ENCODE results near the gene CAPN11.
"Not testable (repeated sequence)": the region's sequence is repeated elsewhere in the genome, so short reads cannot be mapped to it uniquely, and the experiment has no call there.

DNA sequence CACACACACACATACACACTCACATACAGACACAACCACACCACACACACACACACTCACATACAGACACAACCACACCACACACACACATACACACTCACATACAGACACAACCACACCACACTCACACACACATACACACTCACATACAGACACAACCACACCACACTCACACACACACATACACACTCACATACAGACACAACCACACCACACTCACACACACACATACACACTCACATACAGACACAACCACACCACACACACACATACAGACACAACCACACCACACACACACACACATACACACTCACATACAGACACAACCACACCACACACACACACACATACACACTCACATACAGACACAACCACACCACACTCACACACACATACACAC is 23.2 kb downstream of the CAPN11 start:
- TF ChIP-seq, protein P1, sequence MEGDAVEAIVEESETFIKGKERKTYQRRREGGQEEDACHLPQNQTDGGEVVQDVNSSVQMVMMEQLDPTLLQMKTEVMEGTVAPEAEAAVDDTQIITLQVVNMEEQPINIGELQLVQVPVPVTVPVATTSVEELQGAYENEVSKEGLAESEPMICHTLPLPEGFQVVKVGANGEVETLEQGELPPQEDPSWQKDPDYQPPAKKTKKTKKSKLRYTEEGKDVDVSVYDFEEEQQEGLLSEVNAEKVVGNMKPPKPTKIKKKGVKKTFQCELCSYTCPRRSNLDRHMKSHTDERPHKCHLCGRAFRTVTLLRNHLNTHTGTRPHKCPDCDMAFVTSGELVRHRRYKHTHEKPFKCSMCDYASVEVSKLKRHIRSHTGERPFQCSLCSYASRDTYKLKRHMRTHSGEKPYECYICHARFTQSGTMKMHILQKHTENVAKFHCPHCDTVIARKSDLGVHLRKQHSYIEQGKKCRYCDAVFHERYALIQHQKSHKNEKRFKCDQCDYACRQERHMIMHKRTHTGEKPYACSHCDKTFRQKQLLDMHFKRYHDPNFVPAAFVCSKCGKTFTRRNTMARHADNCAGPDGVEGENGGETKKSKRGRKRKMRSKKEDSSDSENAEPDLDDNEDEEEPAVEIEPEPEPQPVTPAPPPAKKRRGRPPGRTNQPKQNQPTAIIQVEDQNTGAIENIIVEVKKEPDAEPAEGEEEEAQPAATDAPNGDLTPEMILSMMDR (conservative IDR thresholded peaks at IDR 0.05; ENCODE audit: low read depth, low read length): not testable (repeated sequence)
- TF ChIP-seq, protein P2, sequence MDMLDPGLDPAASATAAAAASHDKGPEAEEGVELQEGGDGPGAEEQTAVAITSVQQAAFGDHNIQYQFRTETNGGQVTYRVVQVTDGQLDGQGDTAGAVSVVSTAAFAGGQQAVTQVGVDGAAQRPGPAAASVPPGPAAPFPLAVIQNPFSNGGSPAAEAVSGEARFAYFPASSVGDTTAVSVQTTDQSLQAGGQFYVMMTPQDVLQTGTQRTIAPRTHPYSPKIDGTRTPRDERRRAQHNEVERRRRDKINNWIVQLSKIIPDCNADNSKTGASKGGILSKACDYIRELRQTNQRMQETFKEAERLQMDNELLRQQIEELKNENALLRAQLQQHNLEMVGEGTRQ (IDR thresholded peaks at IDR 0.05; ENCODE audit: low read depth, low read length): not testable (repeated sequence)
- not testable (repeated sequence) for TF ChIP-seq FOS (IDR thresholded peaks at IDR 0.05; ENCODE audit: low read depth, low read length); MAZ (IDR thresholded peaks at IDR 0.05; ENCODE audit: borderline replicate concordance, low read depth, low read length); POLR2A (IDR thresholded peaks at IDR 0.05; ENCODE audit: low read depth, low read length); RAD21 (IDR thresholded peaks at IDR 0.05; ENCODE audit: low read length); BHLHE40 (IDR thresholded peaks at IDR 0.05; ENCODE audit: low read depth, low read length); RCOR1 (IDR thresholded peaks at IDR 0.05; ENCODE audit: insufficient replicate concordance, low read length); SMC3 (IDR thresholded peaks at IDR 0.05; ENCODE audit: low read depth, low read length); MXI1 (IDR thresholded peaks at IDR 0.05; ENCODE audit: borderline replicate concordance, low read depth, low read length)
